ENCODE results near the gene ARMC3. TPM values are rescaled to one million over a fixed set of nuclear protein-coding genes. Genes with fewer than 3 reads are reported as not detected.
A peak's percentile ranks its signal among the peaks of the same experiment; 100 is the strongest.
"Not testable (repeated sequence)": the region's sequence is repeated elsewhere in the genome, so short reads cannot be mapped to it uniquely, and the experiment has no call there.

Gene ARMC3
- total RNA-seq, 3 donors from 2014 or later, result not detected

DNA sequence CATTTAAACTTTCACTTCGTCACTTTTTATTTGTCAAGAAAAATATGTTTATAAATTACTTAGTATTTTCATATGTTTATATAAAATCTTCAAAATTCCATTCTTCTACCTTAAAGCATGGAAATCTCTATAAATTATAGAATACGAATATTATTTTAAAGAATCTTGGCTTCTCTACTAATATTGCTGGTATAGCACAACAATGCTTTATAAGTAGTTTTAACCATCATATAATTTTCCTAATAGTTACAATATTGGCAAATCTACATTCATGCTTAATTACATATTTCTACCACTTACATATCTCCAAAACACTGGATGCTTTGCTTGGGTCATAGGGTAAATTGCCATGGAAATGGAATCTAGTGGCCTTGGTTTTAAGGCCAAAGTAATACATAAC lies 21.1 kb upstream of the ARMC3 start:
- intact Hi-C loops (cut with DNase I, micrococcal nuclease), result no loop called here
- no peaks in the 10 kb centered on the region for H3K4me1 ChIP-seq (ENCODE audit: low read depth)
- TF ChIP-seq, protein P1, sequence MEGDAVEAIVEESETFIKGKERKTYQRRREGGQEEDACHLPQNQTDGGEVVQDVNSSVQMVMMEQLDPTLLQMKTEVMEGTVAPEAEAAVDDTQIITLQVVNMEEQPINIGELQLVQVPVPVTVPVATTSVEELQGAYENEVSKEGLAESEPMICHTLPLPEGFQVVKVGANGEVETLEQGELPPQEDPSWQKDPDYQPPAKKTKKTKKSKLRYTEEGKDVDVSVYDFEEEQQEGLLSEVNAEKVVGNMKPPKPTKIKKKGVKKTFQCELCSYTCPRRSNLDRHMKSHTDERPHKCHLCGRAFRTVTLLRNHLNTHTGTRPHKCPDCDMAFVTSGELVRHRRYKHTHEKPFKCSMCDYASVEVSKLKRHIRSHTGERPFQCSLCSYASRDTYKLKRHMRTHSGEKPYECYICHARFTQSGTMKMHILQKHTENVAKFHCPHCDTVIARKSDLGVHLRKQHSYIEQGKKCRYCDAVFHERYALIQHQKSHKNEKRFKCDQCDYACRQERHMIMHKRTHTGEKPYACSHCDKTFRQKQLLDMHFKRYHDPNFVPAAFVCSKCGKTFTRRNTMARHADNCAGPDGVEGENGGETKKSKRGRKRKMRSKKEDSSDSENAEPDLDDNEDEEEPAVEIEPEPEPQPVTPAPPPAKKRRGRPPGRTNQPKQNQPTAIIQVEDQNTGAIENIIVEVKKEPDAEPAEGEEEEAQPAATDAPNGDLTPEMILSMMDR (IDR thresholded peaks at IDR 0.05), result no peak
- peaks cover 10% of the 10 kb centered on the region for H3K9me3 ChIP-seq
- no peak for ATAC-seq
- no peak for DNase-seq
- no peak overlapping the region for H3K4me3 ChIP-seq
- no peaks in the 10 kb centered on the region for H3K36me3 ChIP-seq (ENCODE audit: low read depth)

DNA sequence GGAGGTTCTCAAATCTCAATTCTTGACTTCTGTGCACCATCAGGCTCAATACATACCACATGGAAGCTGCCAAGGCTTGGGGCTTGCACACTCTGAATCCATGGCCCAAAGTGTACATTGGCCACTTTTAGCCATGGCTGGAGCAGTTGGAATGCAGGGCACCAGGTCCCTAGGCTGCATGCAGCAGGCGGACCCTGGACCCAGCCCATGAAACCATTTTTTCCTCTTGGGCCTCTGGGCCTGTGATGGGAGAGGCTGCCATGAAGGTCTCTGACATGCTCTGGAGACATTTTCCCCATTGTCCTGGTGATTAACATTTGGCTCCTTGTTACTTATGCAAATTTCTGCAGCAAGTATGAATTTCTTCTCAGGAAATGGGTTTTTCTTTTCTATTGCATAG lies 19.0 kb upstream of the ARMC3 start:
- intact Hi-C loops (cut with DNase I, micrococcal nuclease), result no loop called here
- DNase-seq (no peak), ATAC-seq (no peak)
- Histone ChIP-seq H3K36me3 (ENCODE audit: low read depth) (no peaks in the 10 kb centered on the region), H3K4me1 (ENCODE audit: low read depth) (no peaks in the 10 kb centered on the region), H3K9me3 (peaks cover 10% of the 10 kb centered on the region), H3K4me3 (no peak overlapping the region)
- TF ChIP-seq, protein P1 (IDR thresholded peaks at IDR 0.05), result no peak

DNA sequence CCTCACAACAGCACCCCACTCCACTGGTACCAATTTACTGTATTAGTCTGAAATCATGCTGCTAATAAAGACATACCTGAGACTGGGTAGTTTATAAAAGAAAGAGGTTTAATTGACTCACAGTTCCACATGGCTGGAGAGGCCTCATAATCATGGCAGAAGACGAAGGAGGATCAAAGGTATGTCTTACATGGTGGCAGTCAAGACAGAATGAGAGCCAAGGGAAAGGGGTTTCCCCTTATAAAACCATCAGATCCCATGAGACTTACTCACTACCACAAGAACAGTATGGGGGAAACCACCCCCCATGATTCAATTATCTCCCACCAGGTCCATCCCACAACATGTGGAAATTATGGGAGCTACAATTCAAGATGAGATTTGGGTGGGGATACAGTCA lies 18.2 kb upstream of the ARMC3 start:
- intact Hi-C loops (cut with DNase I, micrococcal nuclease); H3K4me1 ChIP-seq (ENCODE audit: low read depth); DNase-seq; ATAC-seq; H3K4me3 ChIP-seq; H3K36me3 ChIP-seq (ENCODE audit: low read depth): not testable (repeated sequence)
- peaks cover 10% of the 10 kb centered on the region for H3K9me3 ChIP-seq

DNA sequence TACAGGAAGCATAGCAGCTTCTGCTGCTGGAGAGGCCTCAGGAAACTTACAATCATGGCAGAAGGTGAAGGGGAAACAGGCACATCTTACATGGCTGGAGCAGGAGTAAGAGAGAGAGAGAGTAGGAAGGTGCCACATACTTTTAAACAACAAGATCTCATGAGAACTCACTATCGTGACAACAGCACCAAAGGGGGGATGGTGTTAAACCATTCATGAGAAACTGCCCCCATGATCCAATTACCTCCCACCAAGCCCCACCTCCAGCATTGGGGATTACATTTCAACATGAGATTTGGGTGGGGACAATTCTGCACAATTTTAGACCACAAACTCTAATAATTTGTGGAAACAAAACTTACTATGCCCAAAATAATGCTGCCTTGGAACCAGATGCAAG lies 16.8 kb upstream of the ARMC3 start:
- no peaks in the 10 kb centered on the region for H3K4me1 ChIP-seq (ENCODE audit: low read depth)
- no peak for ATAC-seq
- intact Hi-C loops (cut with DNase I, micrococcal nuclease), result no loop called here
- DNase-seq, result no peak
- no peaks in the 10 kb centered on the region for H3K36me3 ChIP-seq (ENCODE audit: low read depth)
- H3K4me3 ChIP-seq, result no peak overlapping the region
- TF ChIP-seq, protein P1 (IDR thresholded peaks at IDR 0.05), result no peak
- H3K9me3 ChIP-seq, result peaks cover 10% of the 10 kb centered on the region

DNA sequence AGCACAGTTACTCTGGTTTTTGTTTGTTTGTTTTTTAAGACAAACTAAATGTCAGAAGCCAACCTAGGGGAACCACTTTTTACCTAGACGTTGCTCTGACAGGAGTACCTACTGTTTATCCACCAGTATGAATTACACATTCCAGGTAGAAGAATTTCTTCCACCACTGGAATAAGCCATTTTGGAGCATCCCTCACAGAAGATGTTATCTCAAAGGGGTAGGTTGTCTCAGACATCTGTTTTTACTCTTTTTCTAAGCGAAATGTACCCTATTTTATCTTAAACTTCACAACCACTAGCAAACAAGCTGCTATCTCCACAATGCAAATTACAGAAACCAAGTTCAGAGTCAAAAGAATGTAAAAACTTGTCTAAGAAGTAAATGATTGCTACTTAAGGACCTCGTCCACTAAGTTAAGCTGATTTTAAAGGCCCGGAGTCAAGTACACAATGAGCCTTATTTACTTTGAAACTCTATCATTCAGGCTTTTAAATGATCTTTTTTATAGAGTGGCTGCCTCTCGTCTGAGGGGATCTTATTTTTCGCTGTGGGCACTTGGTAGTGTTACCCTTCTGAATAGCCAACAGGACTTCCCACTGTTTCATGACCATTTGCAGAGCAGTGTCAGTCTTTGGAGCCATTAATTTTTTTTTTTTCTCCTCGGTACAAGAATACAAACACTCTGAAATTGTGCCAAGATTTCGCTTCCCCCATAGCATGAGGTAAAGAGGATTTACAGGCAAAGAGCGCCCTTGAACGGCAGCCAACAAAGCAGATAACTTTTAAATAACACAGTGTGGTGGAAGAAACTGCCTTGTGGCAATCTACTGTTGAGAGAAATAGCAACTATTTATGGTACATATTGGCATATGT lies 15.7 kb upstream of the ARMC3 start:
- Histone ChIP-seq H3K9me3 (peaks cover 10% of the 10 kb centered on the region), H3K4me3 (no peak overlapping the region), H3K4me1 (ENCODE audit: low read depth) (no peaks in the 10 kb centered on the region), H3K36me3 (ENCODE audit: low read depth) (no peaks in the 10 kb centered on the region)
- DNase-seq, result peak in 1 of 3 donors; percentile 58
- ATAC-seq, result peak; percentile 54
- TF ChIP-seq, protein P1 (IDR thresholded peaks at IDR 0.05), result no peak
- intact Hi-C loops (cut with DNase I, micrococcal nuclease), result no loop called here

DNA sequence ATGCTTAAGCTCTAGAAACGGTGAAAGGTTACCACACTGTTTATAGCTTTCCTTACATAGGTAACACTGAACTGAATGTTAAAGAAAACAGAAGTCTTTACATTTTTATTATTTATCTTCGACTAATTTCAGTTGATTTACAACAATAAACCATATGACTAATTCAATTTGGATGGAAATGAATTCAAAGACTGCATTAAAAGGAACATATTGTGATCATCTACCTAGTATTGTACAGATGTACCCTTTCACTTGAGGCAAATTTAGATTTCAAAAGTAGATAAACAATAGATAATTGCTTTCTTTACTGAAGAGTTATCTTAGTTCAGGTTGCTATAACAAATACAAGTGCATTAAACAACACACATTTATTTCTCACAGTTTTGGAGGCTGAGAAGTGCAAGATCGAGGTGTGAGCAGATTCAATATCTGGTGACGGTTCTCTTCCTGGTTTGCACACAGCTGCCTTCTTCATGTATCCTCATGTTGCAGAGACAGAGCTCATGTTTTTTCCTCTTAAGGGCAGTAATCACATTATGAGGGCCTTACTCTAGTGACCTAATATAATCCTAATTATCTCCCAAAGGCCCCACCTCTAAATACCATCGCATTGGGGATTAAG lies 15.0 kb upstream of the ARMC3 start:
- H3K36me3 ChIP-seq (ENCODE audit: low read depth), result no peaks in the 10 kb centered on the region
- DNase-seq, result no peak
- peaks cover 10% of the 10 kb centered on the region for H3K9me3 ChIP-seq
- intact Hi-C loops (cut with DNase I, micrococcal nuclease), result no loop called here
- no peak overlapping the region for H3K4me3 ChIP-seq
- no peak for ATAC-seq
- TF ChIP-seq, protein P1 (IDR thresholded peaks at IDR 0.05), result no peak
- no peaks in the 10 kb centered on the region for H3K4me1 ChIP-seq (ENCODE audit: low read depth)

Measured in mucosa of descending colon (tissue), 3 donors.